SK-N-SH (cell line): ENCODE measurements around the gene BMF. TPM values are rescaled to one million over a fixed set of nuclear protein-coding genes. Genes with fewer than 3 reads are reported as not detected.

Experiments used
- CTCF ChIA-PET: fragments of 300-600, 350-600 bp; formaldehyde crosslinking; extraction: SDS; loops from one replicate; lab custom pipeline; 2021; lab: Yijun Ruan, JAX
- POLR2A ChIA-PET: fragments of 350-600 bp; sonication (Branson Sonifier 250); formaldehyde crosslinking; extraction: SDS; loops from one replicate; lab custom pipeline; 2020; ENCODE audit warnings: antibody characterized with exemption, inconsistent platforms; lab: Yijun Ruan, JAX
- DNase-seq: peaks from one replicate; pipeline ENCODE4 v3.0.0; 2012
- H2AFZ ChIP-seq: fragments of 200-600 bp; sonication (generic); 2 replicates; pipeline ENCODE4 v1.8.1; 2016; ENCODE audit warnings: antibody characterized with exemption, mild to moderate bottlenecking, low read depth
- H3F3A ChIP-seq: fragments of 200-600 bp; sonication (generic); replicated peaks from 2 replicates; pipeline ENCODE3; 2016; ENCODE audit warnings: antibody characterized with exemption, mild to moderate bottlenecking; ENCODE audit not compliant: insufficient read depth
- H3K27ac ChIP-seq, 2 experiments: fragments of 200-500 bp in 1 of 2; fragments of 200-600 bp in 1 of 2; sonication (Bioruptor generic) in 1 of 2; sonication (generic), shearing (Covaris generic) in 1 of 2; 2 replicates each; pipeline versions ENCODE4 v1.5.1 to v1.6.1; 2014 to 2016; ENCODE audit warnings: low read depth in 2 of 2, inconsistent platforms in 1 of 2, low read length in 1 of 2, mild to moderate bottlenecking in 1 of 2, mixed read lengths in 1 of 2
- H3K27me3 ChIP-seq: fragments of 200-600 bp; sonication (generic), shearing (Covaris generic); 2 replicates; pipeline ENCODE4 v1.6.1; 2016; ENCODE audit warnings: mixed run types; ENCODE audit not compliant: insufficient read depth
- H3K36me3 ChIP-seq, 2 experiments: fragments of 200-500 bp in 1 of 2; fragments of 200-600 bp in 1 of 2; sonication (Bioruptor generic) in 1 of 2; sonication (generic) in 1 of 2; replicated peaks in 1 of 2; 2 replicates each; pipeline versions ENCODE3 to v1.5.1; 2014 to 2016; ENCODE audit warnings: low read length in 1 of 2, mild to moderate bottlenecking in 1 of 2; ENCODE audit not compliant: insufficient read depth in 2 of 2, control insufficient read depth in 1 of 2
- H3K4me1 ChIP-seq, 2 experiments: fragments of 200-500 bp in 1 of 2; fragments of 200-600 bp in 1 of 2; sonication (Bioruptor generic) in 1 of 2; sonication (generic), shearing (Covaris generic) in 1 of 2; 2 replicates each; pipeline versions ENCODE4 v1.5.1 to v1.6.1; 2014 to 2016; ENCODE audit warnings: low read depth in 1 of 2, low read length in 1 of 2, mixed run types in 1 of 2; ENCODE audit not compliant: insufficient read depth in 2 of 2, control insufficient read depth in 1 of 2
- H3K4me2 ChIP-seq: fragments of 200-600 bp; sonication (generic), shearing (Covaris generic); 2 replicates; pipeline ENCODE4 v1.6.1; 2017; ENCODE audit warnings: mixed run types
- H3K4me3 ChIP-seq, 2 experiments: fragments of 200-500 bp in 1 of 2; fragments of 200-600 bp in 1 of 2; sonication (Bioruptor generic) in 1 of 2; sonication (generic), shearing (Covaris generic) in 1 of 2; 2 replicates each; pipeline versions ENCODE4 v1.5.1 to v1.8.1; 2014 to 2016; ENCODE audit warnings: low read depth in 2 of 2, inconsistent platforms in 1 of 2, low read length in 1 of 2, mild to moderate bottlenecking in 1 of 2, mixed read lengths in 1 of 2, moderate library complexity in 1 of 2
- H3K79me2 ChIP-seq: fragments of 200-600 bp; sonication (generic); 2 replicates; pipeline ENCODE4 v1.8.1; 2017; ENCODE audit warnings: mild to moderate bottlenecking; ENCODE audit not compliant: insufficient read depth
- H3K9ac ChIP-seq: fragments of 200-600 bp; sonication (generic); 2 replicates; pipeline ENCODE4 v1.6.1; 2017; ENCODE audit warnings: mixed run types
- H3K9me2 ChIP-seq: fragments of 200-600 bp; sonication (generic); 2 replicates; pipeline ENCODE4 v1.6.1; 2017; ENCODE audit warnings: mixed run types
- H3K9me3 ChIP-seq: fragments of 200-600 bp; sonication (generic); 2 replicates; pipeline ENCODE4 v1.6.1; 2017; ENCODE audit warnings: mixed run types, mild to moderate bottlenecking, moderate library complexity
- H4K20me1 ChIP-seq: fragments of 200-600 bp; sonication (generic); 2 replicates; pipeline ENCODE4 v1.6.1; 2017; ENCODE audit warnings: mild to moderate bottlenecking, mixed run types; ENCODE audit not compliant: insufficient read depth
- ELF1 ChIP-seq: IDR thresholded peaks from 2 replicates; pipeline ENCODE4 v1.4.0; 2012
- EP300 ChIP-seq, 2 experiments: IDR thresholded peaks; 2 replicates each; pipeline versions ENCODE4 v1.4.0 to v1.6.1; 2012; ENCODE audit warnings: borderline replicate concordance in 1 of 2, low read depth in 1 of 2, low read length in 1 of 2
- FOSL2 ChIP-seq: IDR thresholded peaks from 2 replicates; pipeline ENCODE4 v1.4.0; 2012; ENCODE audit warnings: low read depth, mild to moderate bottlenecking, moderate library complexity, borderline replicate concordance
- FOXJ3 ChIP-seq: sonication (generic); formaldehyde crosslinking; IDR thresholded peaks from 2 replicates; pipeline ENCODE4 v1.5.1; 2020; ENCODE audit warnings: mild to moderate bottlenecking, missing genetic modification reagents
- FOXM1 ChIP-seq: IDR thresholded peaks from 2 replicates; pipeline ENCODE4 v1.4.0; 2012; ENCODE audit warnings: low read depth, mild to moderate bottlenecking
- GABPA ChIP-seq: IDR thresholded peaks from 2 replicates; pipeline ENCODE4 v1.4.0; 2012; ENCODE audit warnings: low read depth, mild to moderate bottlenecking
- MEF2A ChIP-seq: IDR thresholded peaks from 2 replicates; pipeline ENCODE4 v1.4.0; 2012; ENCODE audit warnings: low read depth, borderline replicate concordance
- NFIC ChIP-seq: IDR thresholded peaks from 2 replicates; pipeline ENCODE4 v1.4.0; 2012; ENCODE audit warnings: borderline replicate concordance
- NRF1 ChIP-seq: IDR thresholded peaks from 2 replicates; pipeline ENCODE4 v1.6.1; 2012; ENCODE audit warnings: low read depth, mild to moderate bottlenecking, low read length
- PBX3 ChIP-seq: IDR thresholded peaks from 2 replicates; pipeline ENCODE4; 2012
- POLR2AphosphoS5 ChIP-seq: IDR thresholded peaks from 2 replicates; pipeline ENCODE4 v1.6.1; 2012; ENCODE audit warnings: low read depth, low read length
- RAD21 ChIP-seq: IDR thresholded peaks from 2 replicates; pipeline ENCODE4 v1.6.1; 2012; ENCODE audit warnings: mild to moderate bottlenecking, low read length
- REST ChIP-seq: IDR thresholded peaks from 2 replicates; pipeline ENCODE4 v1.6.1; 2012; ENCODE audit warnings: mild to moderate bottlenecking, low read depth, low read length, moderate library complexity
- RFX5 ChIP-seq: IDR thresholded peaks from 2 replicates; pipeline ENCODE4 v1.6.1; 2012; ENCODE audit warnings: mild to moderate bottlenecking, improper control_type of control experiment, low read length
- RXRA ChIP-seq: IDR thresholded peaks from 2 replicates; pipeline ENCODE4 v1.4.0; 2012; ENCODE audit warnings: low read depth, mild to moderate bottlenecking, borderline replicate concordance
- SIN3A ChIP-seq: IDR thresholded peaks from 2 replicates; pipeline ENCODE4 v1.6.1; 2012; ENCODE audit warnings: low read depth, mild to moderate bottlenecking, low read length, moderate library complexity, borderline replicate concordance
- SMC3 ChIP-seq: IDR thresholded peaks from 2 replicates; pipeline ENCODE4 v1.6.1; 2012; ENCODE audit warnings: low read depth, low read length, improper control_type of control experiment
- TAF1 ChIP-seq: IDR thresholded peaks from 2 replicates; pipeline ENCODE4 v1.6.1; 2012; ENCODE audit warnings: low read depth, mild to moderate bottlenecking, low read length, moderate library complexity, borderline replicate concordance
- TEAD4 ChIP-seq: IDR thresholded peaks from 2 replicates; pipeline ENCODE4 v1.4.0; 2012; ENCODE audit warnings: mild to moderate bottlenecking, borderline replicate concordance; ENCODE audit not compliant: insufficient read depth
- USF2 ChIP-seq: fragments of 150-350 bp; IDR thresholded peaks from 2 replicates; pipeline ENCODE4 v1.6.1; 2017; ENCODE audit warnings: antibody characterized with exemption, low read length, low read depth, borderline replicate concordance
- YY1 ChIP-seq: IDR thresholded peaks from 2 replicates; pipeline ENCODE4 v1.4.0; 2012; ENCODE audit warnings: low read depth, mild to moderate bottlenecking
- WGBS: methylation state at CpG from one replicate; pipeline ENCODE4 v1.1.6; 2017; ENCODE audit warnings: low lambda C conversion rate; 5-methylcytosine and 5-hydroxymethylcytosine counted together
- polyA plus RNA-seq, 3 experiments: library from polyadenylated mRNA; depleted of rRNA; stranded (reverse); fragments of >200 nt; gene quantifications; 2 replicates each; pipeline ENCODE4 v1.2.3, GENCODE V29; 2012
- TF ChIP-seq, protein P1 (sequence below): fragments of 200-600 bp; sonication (generic); IDR thresholded peaks from 2 replicates; pipeline ENCODE4 v1.6.1; 2017; ENCODE audit warnings: antibody characterized with exemption, mild to moderate bottlenecking, moderate library complexity

Gene BMF
- polyA plus RNA-seq, 1 of the 3 experiments (the other 2 are of a cell fraction): 0.72 TPM

GRCh38 chr15:40080104-40080503 lies 28.6 kb downstream of the BMF start:
- H3K4me2 ChIP-seq: no peak overlapping the region
- no peak overlapping the region for H3K4me3 ChIP-seq
- no peak for DNase-seq
- ChIA-PET POLR2A (no interaction called here), CTCF (no interaction called here)
- H3K79me2 ChIP-seq: no peaks in the 10 kb centered on the region
- no peaks in the 10 kb centered on the region for H3K36me3 ChIP-seq
- H3K27me3 ChIP-seq: no peaks in the 10 kb centered on the region
- H3K4me1 ChIP-seq: peaks cover 20 to 25% of the 10 kb centered on the region in 2 experiments
- no peak overlapping the region for H3K9ac ChIP-seq
- H3K27ac ChIP-seq: no peak overlapping the region
- H3K9me3 ChIP-seq: no peaks in the 10 kb centered on the region
- no peaks in the 10 kb centered on the region for H4K20me1 ChIP-seq
- no peaks in the 10 kb centered on the region for H3F3A ChIP-seq
- TF ChIP-seq NFIC: no peak
- no peak for TF ChIP-seq SMC3
- no peak for TF ChIP-seq FOXM1
- TF ChIP-seq ELF1: no peak
- TF ChIP-seq PBX3: no peak
- TF ChIP-seq, protein P1, sequence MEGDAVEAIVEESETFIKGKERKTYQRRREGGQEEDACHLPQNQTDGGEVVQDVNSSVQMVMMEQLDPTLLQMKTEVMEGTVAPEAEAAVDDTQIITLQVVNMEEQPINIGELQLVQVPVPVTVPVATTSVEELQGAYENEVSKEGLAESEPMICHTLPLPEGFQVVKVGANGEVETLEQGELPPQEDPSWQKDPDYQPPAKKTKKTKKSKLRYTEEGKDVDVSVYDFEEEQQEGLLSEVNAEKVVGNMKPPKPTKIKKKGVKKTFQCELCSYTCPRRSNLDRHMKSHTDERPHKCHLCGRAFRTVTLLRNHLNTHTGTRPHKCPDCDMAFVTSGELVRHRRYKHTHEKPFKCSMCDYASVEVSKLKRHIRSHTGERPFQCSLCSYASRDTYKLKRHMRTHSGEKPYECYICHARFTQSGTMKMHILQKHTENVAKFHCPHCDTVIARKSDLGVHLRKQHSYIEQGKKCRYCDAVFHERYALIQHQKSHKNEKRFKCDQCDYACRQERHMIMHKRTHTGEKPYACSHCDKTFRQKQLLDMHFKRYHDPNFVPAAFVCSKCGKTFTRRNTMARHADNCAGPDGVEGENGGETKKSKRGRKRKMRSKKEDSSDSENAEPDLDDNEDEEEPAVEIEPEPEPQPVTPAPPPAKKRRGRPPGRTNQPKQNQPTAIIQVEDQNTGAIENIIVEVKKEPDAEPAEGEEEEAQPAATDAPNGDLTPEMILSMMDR: no peak
- TF ChIP-seq YY1: no peak
- no peak for TF ChIP-seq POLR2AphosphoS5
- TF ChIP-seq MEF2A: no peak
- no peak for TF ChIP-seq RFX5
- no peak for TF ChIP-seq RXRA
- no peak for TF ChIP-seq RAD21
- TF ChIP-seq TEAD4: no peak
- no peak for TF ChIP-seq USF2
- TF ChIP-seq EP300 (IDR thresholded peaks at IDR 0.05; ENCODE audit: borderline replicate concordance in 1 of 2, low read depth in 1 of 2, low read length in 1 of 2): no peak
- 68% methylated on average over 1 of the region's 1 CpG for WGBS
- H3K9me2 ChIP-seq: no peaks in the 10 kb centered on the region
- H2AFZ ChIP-seq: no peak overlapping the region

DNA sequence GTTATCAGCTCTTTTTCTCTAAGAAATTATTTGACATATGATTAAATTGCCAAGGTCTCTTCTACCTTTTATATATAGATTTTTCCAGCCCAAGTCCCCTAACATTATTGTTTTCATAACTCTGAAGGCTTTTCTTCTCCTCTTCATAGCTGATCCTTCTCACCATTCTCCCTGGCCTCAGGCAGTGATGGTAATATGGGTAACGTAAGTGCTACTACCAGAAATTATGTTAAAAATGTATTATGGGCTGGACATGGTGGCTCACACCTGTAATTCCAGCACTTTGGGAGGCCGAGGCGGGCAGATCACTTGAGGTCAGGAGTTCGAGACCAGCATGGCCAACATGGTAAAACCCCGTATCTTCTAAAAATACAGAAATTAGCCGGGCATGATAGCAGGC lies 29.2 kb downstream of the BMF start:
- Histone ChIP-seq H2AFZ (no peak overlapping the region), H3K4me3 (no peak overlapping the region), H3K4me2 (no peak overlapping the region), H3K27me3 (no peaks in the 10 kb centered on the region), H3K79me2 (no peaks in the 10 kb centered on the region), H3K9me3 (no peaks in the 10 kb centered on the region), H3K27ac (no peak overlapping the region), H3K4me1 (peaks cover 20 to 25% of the 10 kb centered on the region in 2 experiments), H3K9me2 (no peaks in the 10 kb centered on the region), H3F3A (no peaks in the 10 kb centered on the region), H3K9ac (no peak overlapping the region), H4K20me1 (no peaks in the 10 kb centered on the region), H3K36me3 (no peaks in the 10 kb centered on the region)
- 97% methylated on average over 6 of the region's 6 CpGs for WGBS
- CTCF ChIA-PET: no interaction called here
- POLR2A ChIA-PET: no interaction called here
- no peak for DNase-seq
- no peak for TF ChIP-seq NRF1
- TF ChIP-seq TEAD4: no peak
- no peak for TF ChIP-seq GABPA
- TF ChIP-seq FOXJ3 (CRISPR knock-in tag): no peak
- TF ChIP-seq TAF1: no peak
- no peak for TF ChIP-seq SIN3A
- TF ChIP-seq FOSL2: no peak
- TF ChIP-seq REST: no peak
- no peak for TF ChIP-seq PBX3
